Muscle of arm (tissue), 12 donors: ENCODE measurements around the gene THSD1. TPM values are rescaled to one million over a fixed set of nuclear protein-coding genes. Genes with fewer than 3 reads are reported as not detected.
"Not testable (repeated sequence)": the region's sequence is repeated elsewhere in the genome, so short reads cannot be mapped to it uniquely, and the experiment has no call there.

Experiments
- DNase-seq: peaks from one replicate; pipeline ENCODE4 v3.0.0-alpha.2; 2013
- polyA plus RNA-seq, 12 donors: library from polyadenylated mRNA; unstranded; fragments of 120-200 nt; gene quantifications; one replicate each; pipeline ENCODE4 v1.2.1, GENCODE V29; 2013; ENCODE audit not compliant: insufficient read length in 12 of 12

Gene THSD1
- polyA plus RNA-seq, 12 donors, result 12.4 to 24.9 (median 19.5) TPM; not detected in 1

- no peak for DNase-seq
Measured at GRCh38 chr13:52414963-52415362, 9.0 kb upstream of the THSD1 start.

GRCh38 chr13:52414051-52414450 lies 8.1 kb upstream of the THSD1 start:
- no peak for DNase-seq

DNA sequence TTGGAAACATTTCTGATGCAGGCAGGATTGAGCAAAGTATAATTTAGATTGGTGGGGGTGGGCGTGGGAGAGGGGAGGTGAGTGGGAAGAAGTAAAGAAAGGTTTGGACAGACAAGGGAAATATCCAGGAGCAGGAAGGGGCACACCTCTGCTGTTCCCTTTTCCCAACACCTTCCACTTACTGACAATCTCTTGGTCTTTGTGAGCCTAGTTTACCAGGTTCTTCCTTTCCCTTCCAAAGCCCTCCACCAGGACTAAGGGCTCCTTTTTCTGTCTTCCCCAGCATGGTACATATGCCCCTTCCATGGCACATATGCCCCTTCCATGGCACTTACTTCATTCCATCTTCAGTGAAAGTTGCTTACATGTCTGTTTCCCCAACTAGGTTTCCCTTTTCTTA lies 6.2 kb upstream of the THSD1 start:
- no peak for DNase-seq

DNA sequence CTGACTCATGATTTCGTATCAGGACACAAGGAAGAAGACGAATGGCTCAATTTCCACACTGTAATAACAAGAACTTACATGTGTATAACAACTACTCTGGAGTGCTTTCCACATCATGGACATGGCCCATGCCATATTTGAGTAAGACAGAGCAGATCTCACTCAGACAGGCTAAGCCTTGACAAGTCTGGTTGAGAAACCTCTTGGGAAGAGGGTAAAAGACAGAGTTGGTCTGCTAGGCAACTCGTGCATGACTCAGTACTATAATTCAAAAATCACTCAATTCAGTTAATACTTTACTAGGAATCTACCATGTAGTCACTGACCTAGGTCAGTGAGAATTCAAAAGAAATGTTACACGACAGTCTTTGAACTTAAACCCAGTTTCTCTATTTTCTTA lies 5.7 kb upstream of the THSD1 start:
- no peak for DNase-seq

DNA sequence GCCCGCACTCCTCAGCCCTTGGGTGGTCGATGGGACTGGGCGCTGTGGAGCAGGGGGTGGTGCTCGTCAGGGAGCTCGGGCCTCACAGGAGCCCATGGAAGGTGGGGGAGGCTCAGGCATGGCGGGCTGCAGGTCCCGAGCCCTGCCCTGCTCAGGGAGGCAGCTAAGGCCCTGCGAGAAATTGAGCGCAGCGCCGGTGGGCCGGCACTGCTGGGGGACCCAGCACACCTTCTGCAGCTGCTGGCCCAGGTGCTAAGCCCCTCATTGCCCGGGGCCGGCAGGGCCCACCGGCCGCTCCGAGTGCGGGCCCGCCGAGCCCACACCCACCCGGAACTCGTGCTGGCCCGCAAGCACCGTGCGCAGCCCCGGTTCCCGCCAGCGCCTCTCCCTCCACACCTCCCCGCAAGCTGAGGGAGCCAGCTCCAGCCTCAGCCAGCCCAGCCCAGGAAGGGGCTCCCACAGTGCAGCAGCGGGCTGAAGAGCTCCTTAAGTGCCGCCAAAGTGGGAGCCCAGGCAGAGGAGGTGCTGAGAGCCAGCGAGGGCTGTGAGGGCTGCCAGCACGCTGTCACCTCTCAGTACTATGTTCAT lies 2.2 kb upstream of the THSD1 start:
- DNase-seq, result not testable (repeated sequence)

- DNase-seq, result not testable (repeated sequence)
Measured at GRCh38 chr13:52407436-52407835, 1.5 kb upstream of the THSD1 start.

DNA sequence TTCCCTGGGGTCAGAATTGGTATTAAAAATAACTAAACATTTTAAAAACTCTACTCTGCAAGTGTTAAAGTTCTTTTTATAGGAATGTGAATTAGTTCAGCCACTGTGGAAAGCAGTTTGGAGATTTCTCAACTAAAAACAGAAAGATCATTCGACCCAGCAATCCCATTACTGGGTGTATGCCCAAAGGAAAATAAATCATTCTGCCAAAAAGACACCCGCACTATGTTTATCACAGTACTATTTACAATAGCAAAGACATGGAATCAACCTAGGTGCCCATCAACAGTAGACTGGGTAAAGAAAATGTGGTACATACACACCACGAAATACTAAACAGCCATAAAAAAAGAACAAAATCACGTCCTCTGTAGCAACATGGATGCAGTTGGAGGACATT lies 657 bp upstream of the THSD1 start:
- no peak for DNase-seq

DNA sequence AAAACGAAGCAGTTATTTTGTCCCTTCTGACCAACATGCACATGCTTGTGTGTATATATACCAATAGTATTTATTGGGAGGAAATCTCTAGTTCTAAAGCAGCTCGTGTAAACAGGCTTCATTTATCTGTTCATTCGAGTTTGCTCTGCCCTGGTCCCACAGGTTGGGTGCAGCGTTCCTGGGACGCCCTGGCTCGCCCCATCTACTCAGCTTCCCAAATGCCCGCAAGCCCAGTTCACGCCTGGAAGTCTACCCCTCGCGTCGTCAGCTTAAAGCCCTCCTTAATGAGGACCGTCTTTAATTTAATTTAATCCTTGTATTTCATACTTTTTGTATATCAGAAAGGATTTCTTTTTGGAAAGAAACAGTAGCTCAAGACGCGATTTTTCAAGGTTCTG lies 604 bp downstream of the THSD1 start:
- no peak for DNase-seq

DNA sequence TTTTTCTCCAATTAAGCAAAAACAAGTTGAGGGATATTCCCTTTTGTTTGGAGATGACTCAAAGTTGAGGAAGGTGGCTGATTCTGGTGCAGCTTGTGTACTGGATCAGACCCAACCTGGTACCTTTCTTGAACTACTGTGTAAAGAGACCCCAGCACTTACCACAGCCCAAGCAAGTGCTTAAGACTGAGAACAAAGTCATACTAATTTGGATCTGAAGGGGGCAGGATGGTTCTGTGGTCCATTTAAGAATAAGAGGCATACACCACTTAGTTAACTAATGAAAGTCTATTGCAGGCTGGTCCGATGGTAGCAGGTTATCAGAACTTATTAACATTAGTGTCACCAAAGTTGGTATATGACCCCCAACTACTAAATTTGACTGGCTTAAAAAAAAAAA lies 6.3 kb downstream of the THSD1 start:
- DNase-seq, result no peak

DNA sequence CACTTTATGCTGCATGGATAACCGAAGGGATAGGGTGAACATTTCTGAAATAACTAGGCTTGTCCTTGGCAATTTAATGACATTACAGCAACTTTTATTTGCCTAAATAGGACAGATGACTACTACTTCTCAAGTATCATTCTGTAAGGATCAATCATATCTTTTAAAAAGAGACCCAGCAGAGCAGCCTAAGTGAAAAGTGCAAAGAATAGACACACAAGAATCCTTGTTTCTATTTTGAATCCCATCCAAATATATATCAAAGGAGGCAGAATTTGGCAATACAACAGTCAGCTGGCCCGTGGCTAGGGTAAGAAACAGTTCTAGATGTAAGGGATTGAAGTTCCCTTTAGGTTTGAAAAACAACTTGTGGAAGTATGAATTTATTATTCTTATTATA lies 6.9 kb downstream of the THSD1 start:
- no peak for DNase-seq

DNA sequence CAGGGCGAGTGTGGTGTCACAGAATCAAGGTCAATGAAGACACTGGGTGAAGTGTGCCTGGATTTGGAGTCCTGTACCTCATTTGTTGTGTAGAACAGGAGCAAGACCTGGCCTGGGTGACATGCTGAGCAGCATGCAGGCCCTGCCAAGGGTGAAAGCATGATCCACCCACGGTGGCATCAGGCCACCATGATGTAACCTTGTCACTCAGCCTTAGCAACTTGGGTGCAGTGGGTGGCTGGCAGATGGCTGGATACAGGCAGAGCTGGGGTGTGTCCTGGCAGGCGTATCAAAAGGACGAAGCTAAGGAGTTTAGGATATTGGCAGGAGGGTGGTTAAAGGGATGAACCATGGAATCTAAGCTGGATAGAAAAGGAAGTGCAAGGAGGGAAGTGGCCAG lies 10.3 kb downstream of the THSD1 start:
- no peak for DNase-seq

- DNase-seq, result no peak
Measured at GRCh38 chr13:52394586-52394985, 11.4 kb downstream of the THSD1 start.

DNA sequence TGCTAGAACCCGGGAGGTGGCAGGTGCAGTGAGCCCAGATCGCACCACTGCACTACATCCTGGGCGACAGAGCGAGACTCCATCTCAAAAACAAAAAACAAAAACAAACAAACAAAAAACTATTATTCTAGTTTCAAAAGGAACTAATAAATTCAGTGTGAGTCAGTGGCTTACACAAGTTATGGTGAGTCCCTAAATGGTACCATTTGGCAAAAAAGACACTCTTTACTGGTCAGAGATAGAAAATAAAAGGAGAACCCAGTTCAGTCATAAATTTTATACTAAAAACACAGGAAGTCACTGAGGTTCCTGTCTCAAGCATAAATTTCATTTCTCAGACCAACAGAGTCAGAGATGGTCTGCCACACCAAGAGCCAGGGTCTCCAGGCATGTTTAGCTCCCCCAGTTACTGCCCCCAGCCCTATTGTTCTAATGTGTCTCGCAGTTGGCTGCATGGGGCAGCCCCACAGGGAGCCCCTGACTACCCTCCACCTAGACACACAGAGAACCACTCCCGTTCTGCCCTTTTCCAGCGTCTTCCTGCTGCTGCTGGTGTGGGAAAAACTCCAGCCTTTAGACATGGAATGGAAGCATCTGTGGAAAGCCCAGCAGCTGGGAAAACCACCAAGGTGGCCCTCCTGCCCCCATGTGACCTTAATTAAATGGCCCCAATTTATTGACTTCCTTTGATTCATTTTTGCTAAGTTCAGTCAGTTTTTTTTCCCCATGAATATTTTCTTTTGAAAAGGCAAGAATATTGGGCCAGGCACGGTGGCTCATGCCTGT lies 12.2 kb downstream of the THSD1 start:
- no peak for DNase-seq

DNA sequence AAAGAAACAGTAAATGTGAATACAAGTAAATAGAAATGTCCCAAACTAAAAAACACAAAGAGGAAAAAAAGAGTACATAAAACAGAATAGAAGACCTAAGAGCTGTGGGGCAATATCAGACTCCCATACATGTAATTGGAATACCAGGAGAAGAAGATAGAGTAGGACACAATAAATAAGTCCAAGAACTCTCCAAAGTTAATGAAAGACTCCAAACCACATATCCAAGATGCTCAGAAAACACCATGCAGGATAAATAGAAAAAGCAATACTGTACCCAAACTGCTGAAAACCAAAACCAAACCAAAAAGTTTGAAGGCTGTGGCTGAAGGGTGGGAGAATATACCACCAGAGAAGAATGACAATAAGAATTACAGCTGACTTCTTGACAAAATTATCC lies 18.3 kb downstream of the THSD1 start:
- no peak for DNase-seq

GRCh38 chr13:52385870-52386269 lies 20.1 kb downstream of the THSD1 start:
- no peak for DNase-seq

- no peak for DNase-seq
Measured at GRCh38 chr13:52383366-52383765, 22.6 kb downstream of the THSD1 start.

- DNase-seq, result no peak
Measured at GRCh38 chr13:52378312-52378711, 27.7 kb downstream of the THSD1 start.

DNA sequence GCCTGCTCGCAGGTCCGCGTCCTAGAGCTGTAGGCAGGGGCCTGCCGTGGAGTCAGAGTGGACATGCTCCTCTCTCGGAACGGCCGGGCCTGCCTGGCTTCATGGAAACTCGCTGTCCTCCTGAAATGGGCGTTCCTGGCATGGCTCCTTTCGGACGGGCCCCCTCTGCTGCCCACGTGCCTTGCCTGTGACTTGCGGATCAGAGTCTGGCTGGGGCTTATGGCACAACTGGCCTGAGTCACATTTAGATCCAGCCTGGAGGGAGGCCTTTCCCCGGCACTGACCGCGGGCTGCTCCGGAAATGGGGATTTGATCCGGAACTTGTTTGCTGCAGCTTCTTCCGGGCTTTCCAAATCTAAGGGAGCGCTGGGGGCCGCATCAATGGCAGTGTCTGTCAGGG lies 28.1 kb downstream of the THSD1 start:
- DNase-seq, result no peak

- no peak for DNase-seq
Measured at GRCh38 chr13:52374873-52375411, 31.0 kb downstream of the THSD1 start.

- no peak for DNase-seq
Measured at GRCh38 chr13:52374389-52374788, 31.6 kb downstream of the THSD1 start.

GRCh38 chr13:52373277-52373676 lies 32.7 kb downstream of the THSD1 start:
- not testable (repeated sequence) for DNase-seq

- no peak for DNase-seq
Measured at GRCh38 chr13:52371736-52372247, 34.2 kb downstream of the THSD1 start.

DNA sequence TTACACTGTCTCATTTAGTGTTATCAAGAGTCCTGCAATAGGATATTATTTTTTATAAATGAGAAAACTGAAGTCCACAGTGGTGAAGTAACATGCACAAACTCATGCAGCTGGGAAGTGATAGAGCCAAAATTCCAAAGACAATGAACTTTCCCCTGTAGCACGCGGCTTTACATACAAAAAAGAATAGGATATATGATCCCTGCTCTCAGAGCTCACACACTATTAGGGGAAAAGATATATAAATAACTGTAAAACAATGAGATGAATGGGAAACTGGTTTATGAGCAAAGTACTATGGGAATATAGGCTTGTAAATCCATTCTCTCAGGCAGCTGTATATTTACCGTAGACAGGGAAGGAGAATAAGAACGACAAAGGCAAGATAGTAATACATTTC lies 39.7 kb downstream of the THSD1 start:
- peak; percentile 70 for DNase-seq
